ENCODE measurements around the gene RAB25.

DNA sequence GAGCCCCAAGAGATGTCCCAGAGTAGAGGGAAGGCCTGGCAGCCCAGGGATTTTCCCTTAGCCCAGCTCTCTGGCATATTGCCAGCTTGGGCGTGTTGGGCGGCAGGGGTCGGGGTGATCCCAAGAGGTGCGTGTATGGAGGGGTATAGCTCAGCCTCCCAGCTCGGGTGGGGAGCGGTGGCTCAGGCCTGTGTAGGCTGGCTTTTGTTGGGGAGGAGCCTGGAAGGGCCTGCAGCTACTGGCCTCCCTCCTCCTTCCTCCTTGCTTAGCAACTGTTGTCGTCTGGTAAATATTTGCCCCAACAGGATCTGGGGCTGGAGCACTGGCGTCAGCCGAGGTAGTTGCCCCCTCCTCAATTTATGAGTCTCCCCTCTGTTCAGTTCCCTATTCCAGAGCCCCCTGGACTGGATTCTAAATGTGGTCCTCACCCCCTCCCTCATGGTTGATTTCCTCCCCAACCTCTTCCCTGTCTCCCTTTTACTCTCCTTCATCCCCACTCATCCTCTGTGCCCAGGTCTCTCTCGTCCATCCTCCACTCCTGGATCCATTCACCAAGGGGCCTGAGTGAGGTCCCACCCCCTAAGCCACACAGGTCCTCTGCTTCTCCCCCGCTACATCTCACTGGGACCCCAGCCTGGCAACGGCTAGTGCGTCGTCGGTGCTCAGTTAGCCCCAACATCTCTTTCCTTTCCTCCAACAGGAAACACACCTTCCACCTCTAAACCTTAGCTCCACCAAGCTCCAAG is 43.3 kb downstream of the RAB25 start:
- TF ChIP-seq CTCF (IDR thresholded peaks at IDR 0.05; ENCODE audit: insufficient read depth, low read depth, low read length) = no peak
- no peak for TF ChIP-seq EZH2 (IDR thresholded peaks at IDR 0.05; ENCODE audit: insufficient read depth, low read length)

Measured in astrocyte (in vitro differentiated cells and primary cell).